ENCODE data around the gene ZNF514.
A peak's percentile ranks its signal among the peaks of the same experiment; 100 is the strongest.
"Not testable (repeated sequence)": the region's sequence is repeated elsewhere in the genome, so short reads cannot be mapped to it uniquely, and the experiment has no call there.

Gene ZNF514

GRCh38 chr2:95122197-95122551 is 37.5 kb downstream of the ZNF514 start:
- DNase-seq = no peak

- peak; percentile 87 for DNase-seq
Observed at GRCh38 chr2:95121407-95122196, 38.0 kb downstream of the ZNF514 start, which contains the start of gene MRPS5. Gene MRPS5 (minus strand): TSS chr2:95121808. CDS start chr2:95121791, 17 bp downstream.

GRCh38 chr2:95121093-95121406 is 38.6 kb downstream of the ZNF514 start:
- DNase-seq = no peak

GRCh38 chr2:95115418-95115817 is 44.2 kb downstream of the ZNF514 start:
- no peak for DNase-seq

- no peak for DNase-seq
Observed at GRCh38 chr2:95113464-95113863, 46.2 kb downstream of the ZNF514 start.

- no peak for DNase-seq
Observed at GRCh38 chr2:95110395-95110794, 49.3 kb downstream of the ZNF514 start.

GRCh38 chr2:95109260-95109659 is 50.4 kb downstream of the ZNF514 start:
- DNase-seq = no peak

- no peak for DNase-seq
Observed at GRCh38 chr2:95106081-95106480, 53.6 kb downstream of the ZNF514 start.

GRCh38 chr2:95104606-95105005 is 55.0 kb downstream of the ZNF514 start:
- no peak for DNase-seq

GRCh38 chr2:95099910-95100309 is 59.7 kb downstream of the ZNF514 start:
- DNase-seq = no peak

- DNase-seq = not testable (repeated sequence)
Observed at GRCh38 chr2:95098273-95098672, 61.4 kb downstream of the ZNF514 start.

Data from left hindlimb (tissue), 1 donor.